H1 (cell line): Measurements from ENCODE around the gene RSRC2. TPM values are rescaled to one million over a fixed set of nuclear protein-coding genes. Genes with fewer than 3 reads are reported as not detected.

Experiments used
- CTCF ChIA-PET: fragments of 300-600 bp; sonication (Branson Sonifier 250); formaldehyde crosslinking; loops from one replicate; lab custom pipeline; 2021; ENCODE audit not compliant: partially characterized antibody; lab: Charles Lee
- POLR2A ChIA-PET: fragments of 300-600 bp; sonication (Branson Sonifier 250); formaldehyde crosslinking; loops from one replicate; lab custom pipeline; 2021; ENCODE audit warnings: inconsistent platforms; ENCODE audit not compliant: partially characterized antibody; lab: Charles Lee
- DNase-seq, 2 experiments: peaks; one replicate each; pipeline versions ENCODE4 v3.0.0 to v3.0.0-alpha.2; 2010 to 2022; ENCODE audit warnings: low spot score in 2 of 2, low read depth in 1 of 2, mixed read lengths in 1 of 2
- FAIRE-seq: peaks from 2 replicates; lab custom pipeline; 2011; peaks lifted over from hg19 to GRCh38; lab: Jason Lieb, UNC
- H2AFZ ChIP-seq: 2 replicates; pipeline ENCODE4 v1.8.1; 2012; ENCODE audit warnings: low read length, inconsistent platforms
- H2AK5ac ChIP-seq: 2 replicates; pipeline ENCODE4 v1.6.1; 2013; ENCODE audit warnings: low read depth, low read length
- H2BK120ac ChIP-seq: replicated peaks from 2 replicates; pipeline ENCODE3; 2013; ENCODE audit warnings: low read depth, low read length, inconsistent platforms
- H2BK12ac ChIP-seq: 2 replicates; pipeline ENCODE4 v1.6.1; 2013; ENCODE audit warnings: low read depth, low read length
- H2BK15ac ChIP-seq: 2 replicates; pipeline ENCODE4 v1.6.1; 2013; ENCODE audit warnings: low read length
- H2BK20ac ChIP-seq: 2 replicates; pipeline ENCODE4 v1.6.1; 2013; ENCODE audit warnings: low read length
- H2BK5ac ChIP-seq: 2 replicates; pipeline ENCODE4 v1.6.1; 2013; ENCODE audit warnings: low read depth, low read length
- H3K14ac ChIP-seq: 2 replicates; pipeline ENCODE4 v1.6.1; 2013; ENCODE audit warnings: inconsistent platforms; ENCODE audit not compliant: insufficient read length
- H3K18ac ChIP-seq: 2 replicates; pipeline ENCODE4 v1.6.1; 2013; ENCODE audit warnings: low read length; ENCODE audit errors: extremely low read depth
- H3K23ac ChIP-seq: 2 replicates; pipeline ENCODE4 v1.6.1; 2013; ENCODE audit warnings: inconsistent platforms; ENCODE audit not compliant: insufficient read length
- H3K23me2 ChIP-seq: 2 replicates; pipeline ENCODE4 v1.6.1; 2013; ENCODE audit warnings: low read depth, low read length
- H3K27ac ChIP-seq: 2 replicates; pipeline ENCODE4 v1.6.1; 2011; ENCODE audit warnings: low read depth, low read length, inconsistent platforms
- H3K27me3 ChIP-seq, 4 experiments: replicated peaks in 1 of 4; 1 replicate in 1 of 4; 2 replicates in 3 of 4; pipeline versions ENCODE4 v1.6.1 to v1.8.1; 2011 to 2013; ENCODE audit warnings: low read length in 3 of 4, mild to moderate bottlenecking in 3 of 4, inconsistent platforms in 2 of 4, mixed read lengths in 2 of 4, moderate library complexity in 1 of 4; ENCODE audit not compliant: control insufficient read depth in 3 of 4, insufficient read depth in 3 of 4; ENCODE audit errors: extremely low read depth in 1 of 4
- H3K36me3 ChIP-seq, 4 experiments: 2 replicates each; pipeline versions ENCODE4 v1.6.1 to v1.8.1; 2011 to 2013; ENCODE audit warnings: mild to moderate bottlenecking in 4 of 4, low read length in 3 of 4, moderate library complexity in 2 of 4, control low read depth in 1 of 4, inconsistent platforms in 1 of 4; ENCODE audit not compliant: insufficient read depth in 4 of 4, control insufficient read depth in 2 of 4
- H3K4ac ChIP-seq: replicated peaks from 2 replicates; pipeline ENCODE3; 2013; ENCODE audit warnings: low read length, low read depth, mixed read lengths, inconsistent platforms; ENCODE audit not compliant: insufficient read length
- H3K4me1 ChIP-seq, 4 experiments: replicated peaks in 1 of 4; 1 replicate in 1 of 4; 2 replicates in 3 of 4; pipeline versions ENCODE4 v1.6.1 to v1.8.1; 2011 to 2013; ENCODE audit warnings: low read length in 3 of 4, inconsistent platforms in 2 of 4, mixed read lengths in 1 of 4; ENCODE audit not compliant: insufficient read depth in 4 of 4, control insufficient read depth in 3 of 4
- H3K4me2 ChIP-seq, 2 experiments: 2 replicates each; pipeline versions ENCODE4 v1.6.1 to v1.8.1; 2011 to 2013; ENCODE audit warnings: low read depth in 2 of 2, low read length in 2 of 2, control low read depth in 1 of 2, inconsistent platforms in 1 of 2, mild to moderate bottlenecking in 1 of 2; ENCODE audit not compliant: insufficient read depth in 1 of 2
- H3K4me3 ChIP-seq, 4 experiments: fragments of 200-600, 300-600 bp in 1 of 4; sonication (generic), shearing (Covaris generic), sonication (Bioruptor Twin) in 1 of 4; 2 replicates each; pipeline versions ENCODE4 v1.5.1 to v1.8.1; 2011 to 2016; ENCODE audit warnings: low read length in 4 of 4, low read depth in 3 of 4, control low read depth in 2 of 4, inconsistent platforms in 2 of 4, mild to moderate bottlenecking in 2 of 4, mixed read lengths in 1 of 4, moderate library complexity in 1 of 4; ENCODE audit not compliant: insufficient read depth in 2 of 4; ENCODE audit errors: extremely low read depth in 1 of 4
- H3K56ac ChIP-seq: replicated peaks from 2 replicates; pipeline ENCODE3; 2013; ENCODE audit warnings: low read depth, mild to moderate bottlenecking, mixed read lengths, low read length, inconsistent platforms; ENCODE audit not compliant: insufficient read length
- H3K79me1 ChIP-seq: 2 replicates; pipeline ENCODE4 v1.6.1; 2013; ENCODE audit warnings: low read depth, low read length, control low read depth
- H3K79me2 ChIP-seq, 2 experiments: 2 replicates each; pipeline versions ENCODE4 v1.6.1 to v1.8.1; 2012 to 2013; ENCODE audit warnings: low read length in 2 of 2, mild to moderate bottlenecking in 2 of 2, inconsistent platforms in 1 of 2; ENCODE audit not compliant: insufficient read depth in 2 of 2, control insufficient read depth in 1 of 2
- H3K9ac ChIP-seq, 4 experiments: replicated peaks in 1 of 4; 1 replicate in 1 of 4; 2 replicates in 3 of 4; pipeline versions ENCODE4 v1.6.1 to v1.8.1; 2011 to 2013; ENCODE audit warnings: low read depth in 3 of 4, low read length in 3 of 4, control low read depth in 2 of 4, mild to moderate bottlenecking in 2 of 4, moderate library complexity in 2 of 4, inconsistent platforms in 1 of 4; ENCODE audit errors: extremely low read depth in 1 of 4
- H3K9me3 ChIP-seq, 2 experiments: 2 replicates each; pipeline versions ENCODE4 v1.6.1 to v1.8.1; 2012 to 2013; ENCODE audit warnings: mild to moderate bottlenecking in 2 of 2, moderate library complexity in 2 of 2, control low read depth in 1 of 2, inconsistent platforms in 1 of 2, low read depth in 1 of 2, low read length in 1 of 2, mixed read lengths in 1 of 2; ENCODE audit not compliant: insufficient read depth in 2 of 2
- H4K20me1 ChIP-seq, 2 experiments: replicated peaks in 1 of 2; 2 replicates each; pipeline versions ENCODE3 to v1.8.1; 2011 to 2013; ENCODE audit warnings: inconsistent platforms in 2 of 2, low read length in 2 of 2, mild to moderate bottlenecking in 1 of 2; ENCODE audit not compliant: insufficient read depth in 2 of 2, control insufficient read depth in 1 of 2
- H4K5ac ChIP-seq: 2 replicates; pipeline ENCODE4 v1.6.1; 2013; ENCODE audit warnings: low read length, low read depth, mixed read lengths, inconsistent platforms; ENCODE audit not compliant: insufficient read length
- H4K8ac ChIP-seq: 2 replicates; pipeline ENCODE4 v1.8.0; 2013; ENCODE audit warnings: mild to moderate bottlenecking, moderate library complexity, low read length, inconsistent platforms; ENCODE audit not compliant: insufficient read depth; ENCODE audit errors: extremely low read depth
- H4K91ac ChIP-seq: replicated peaks from 2 replicates; pipeline ENCODE3; 2013; ENCODE audit warnings: low read length, mixed read lengths, inconsistent platforms; ENCODE audit not compliant: insufficient read length
- BRCA1 ChIP-seq: IDR thresholded peaks from 2 replicates; pipeline ENCODE4 v1.6.1; 2012; ENCODE audit warnings: low read depth, low read length, improper control_type of control experiment
- CHD1 ChIP-seq: IDR thresholded peaks from 2 replicates; pipeline ENCODE4 v1.6.1; 2012; ENCODE audit warnings: low read depth, low read length, improper control_type of control experiment
- EZH2 ChIP-seq: fragments of 200-600 bp; sonication (generic); IDR thresholded peaks from 2 replicates; pipeline ENCODE4 v1.7.1; 2012; ENCODE audit warnings: low read depth, mild to moderate bottlenecking, moderate library complexity, low read length, inconsistent platforms; ENCODE audit not compliant: severe bottlenecking
- JUND ChIP-seq: IDR thresholded peaks from 2 replicates; pipeline ENCODE4 v1.6.1; 2011; ENCODE audit warnings: mild to moderate bottlenecking, improper control_type of control experiment, low read length
- MAX ChIP-seq: IDR thresholded peaks from 2 replicates; pipeline ENCODE4 v1.6.1; 2012; ENCODE audit warnings: inconsistent platforms
- RFX5 ChIP-seq: IDR thresholded peaks from 2 replicates; pipeline ENCODE4 v1.6.1; 2011; ENCODE audit warnings: low read depth, low read length, improper control_type of control experiment, borderline replicate concordance
- SAP30 ChIP-seq: fragments of 300-600 bp; sonication (generic); IDR thresholded peaks from 2 replicates; pipeline ENCODE4 v1.7.1; 2012; ENCODE audit warnings: low read length, moderate library complexity, mild to moderate bottlenecking, inconsistent platforms; ENCODE audit not compliant: insufficient read depth, insufficient replicate concordance
- SP1 ChIP-seq: IDR thresholded peaks from 2 replicates; pipeline ENCODE4 v1.6.1; 2011; ENCODE audit warnings: low read depth, low read length
- WGBS, 2 experiments: shearing (Covaris generic) in 1 of 2; methylation state at CpG; one replicate each; pipeline versions ENCODE4 v1.1.6 to v1.1.7; 2013 to 2015; ENCODE audit warnings: low lambda C conversion rate in 2 of 2, mixed read lengths in 2 of 2, inconsistent platforms in 1 of 2, low coverage in 1 of 2, missing lambda C conversion rate in 1 of 2; ENCODE audit not compliant: insufficient replicate concordance in 2 of 2, insufficient coverage in 1 of 2, insufficient read length in 1 of 2; ENCODE audit errors: extremely low coverage in 1 of 2, missing lambda C conversion rate in 1 of 2; 5-methylcytosine and 5-hydroxymethylcytosine counted together
- polyA plus RNA-seq, 7 experiments: library from polyadenylated mRNA; depleted of rRNA in 3 of 7; stranded (reverse) in 5 of 7; unstranded in 2 of 7; fragments of >200 nt in 5 of 7; fragments of 200-250 nt in 2 of 7; gene quantifications; 1 replicate in 5 of 7; 2 replicates in 1 of 7; 4 replicates in 1 of 7; pipeline versions ENCODE4 v1.2.1 to v1.2.3, GENCODE V29; 2011 to 2013; ENCODE audit warnings: missing spikeins in 2 of 7, mixed read lengths in 2 of 7
- total RNA-seq: library from RNA; stranded (reverse); fragmentation: NEBNext Ultra II Directional; extraction: Animal tissue kit (Norgen Biotek cat#: 25700); gene quantifications from 2 replicates; pipeline ENCODE4 v1.2.1, GENCODE V29; 2021

Gene RSRC2
- total and polyA plus RNA-seq, 2 of the 8 experiments (the other 6 are each of a cell fraction or from before 2014, with no cell fraction given), result 15.9 to 71.4 TPM

DNA sequence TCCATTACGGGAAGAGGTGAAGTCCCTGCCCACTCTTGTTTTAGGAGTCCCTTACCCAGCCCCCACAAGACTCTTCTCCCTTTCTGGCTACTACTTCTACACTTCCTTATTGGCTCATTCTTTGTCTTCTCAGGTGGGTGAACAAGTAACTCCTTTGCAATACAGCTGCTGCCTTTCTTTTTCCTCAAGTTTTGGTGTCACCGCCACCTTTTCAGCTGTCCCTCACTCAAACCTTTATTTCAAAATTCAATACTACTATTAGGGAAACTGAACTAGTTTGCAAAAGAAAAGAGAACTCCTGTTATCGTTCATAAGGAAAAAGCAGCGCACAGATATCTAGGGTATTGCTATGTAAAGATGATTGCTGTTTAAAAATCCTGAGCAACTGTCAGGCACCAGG is 6.1 kb downstream of the RSRC2 start:
- POLR2A ChIA-PET, result interaction anchor here (1.1 to 49.0 kb wide), 3 partner anchors 6 to 37 kb away, joined by 3 to 1221 read pairs (median 1221); partner anchors contain the start of genes KNTC1, RSRC2 and ZCCHC8
- peaks cover 37 to 93% of the 10 kb centered on the region in 2 experiments for H3K79me2 ChIP-seq

More for the DNA sequence above, 6.1 kb downstream of the RSRC2 start:
- H4K5ac ChIP-seq, result no peak overlapping the region
- H2AFZ ChIP-seq, result no peak overlapping the region
- peaks cover 2% of the 10 kb centered on the region; the same call in 1 of the 2 replicates for H3K23me2 ChIP-seq
- no peak overlapping the region for H3K9ac ChIP-seq
- no peak overlapping the region for H2AK5ac ChIP-seq
- H3K4me2 ChIP-seq, result no peak overlapping the region
- H3K9me3 ChIP-seq, result no peaks in the 10 kb centered on the region
- no peak overlapping the region for H3K18ac ChIP-seq
- H3K36me3 ChIP-seq, result peaks cover 37 to 89% (median 62%) of the 10 kb centered on the region in 4 experiments
- H3K27ac ChIP-seq, result no peak overlapping the region
- H2BK120ac ChIP-seq, result no peak overlapping the region
- CTCF ChIA-PET, result interaction anchor here (0.6 to 1.7 kb wide), 4 partner anchors 9 to 17 kb away, joined by 3 to 4 read pairs (median 3); no protein-coding TSS in a partner anchor
- no peaks in the 10 kb centered on the region; a peak in 4 of 7 replicates for H3K4me1 ChIP-seq
- no peaks in the 10 kb centered on the region; the same call in 1 of the 2 replicates for H3K79me1 ChIP-seq
- no peak for TF ChIP-seq RFX5
- no peak for TF ChIP-seq EZH2
- TF ChIP-seq CHD1, result no peak
- TF ChIP-seq SAP30, result no peak
- no peak for TF ChIP-seq MAX
- no peak for TF ChIP-seq SP1
- no peak for TF ChIP-seq JUND
- TF ChIP-seq BRCA1, result no peak
- no peak overlapping the region for H4K8ac ChIP-seq
- no peak for DNase-seq
- no peak overlapping the region for H3K4me3 ChIP-seq
- no peak overlapping the region for H4K91ac ChIP-seq
- H4K20me1 ChIP-seq, result peaks cover 4 to 20% of the 10 kb centered on the region in 2 experiments
- no peak for FAIRE-seq
- H3K14ac ChIP-seq, result no peak overlapping the region
- H3K27me3 ChIP-seq, result no peaks in the 10 kb centered on the region
- H2BK12ac ChIP-seq, result no peak overlapping the region
- H3K56ac ChIP-seq, result no peak overlapping the region
- no peak overlapping the region for H2BK20ac ChIP-seq
- H2BK15ac ChIP-seq, result no peak overlapping the region
- H3K23ac ChIP-seq, result no peak overlapping the region
- H2BK5ac ChIP-seq, result no peak overlapping the region
- WGBS, 2 experiments, result 95% methylated on average over 4 of the region's 4 CpGs; no CpG with 5 or more reads in 1 of the 2 experiments
- H3K4ac ChIP-seq, result no peak overlapping the region
